SK-N-SH treated with all-trans-retinoic acid at 6 μM for 48 hours (cell line): ENCODE data around the gene CACNA1S.

Experiments
- ATAC-seq: fragments of 200-7000 bp; cut with Tn5 transposase; 3 replicates; pipeline ENCODE4 v1.9.1; 2020; ENCODE audit warnings: mild to moderate bottlenecking, moderate library complexity
- BACH2 ChIP-seq: fragments of 250-450 bp; sonication (Bioruptor Pico); IDR thresholded peaks from 2 replicates; pipeline ENCODE4 v1.9.0; 2021; ENCODE audit warnings: mild to moderate bottlenecking, borderline replicate concordance
- CREB5 ChIP-seq: fragments of 250-450 bp; sonication (Bioruptor Pico); IDR thresholded peaks from 2 replicates; pipeline ENCODE4 v1.5.1; 2020; ENCODE audit warnings: low read depth, mild to moderate bottlenecking, moderate library complexity
- CSDC2 ChIP-seq: fragments of 250-450 bp; sonication (Bioruptor Pico); IDR thresholded peaks from 2 replicates; pipeline ENCODE4 v1.5.0; 2020; ENCODE audit warnings: mild to moderate bottlenecking, moderate library complexity
- ESRRG ChIP-seq: fragments of 250-450 bp; sonication (Bioruptor Pico); IDR thresholded peaks from 2 replicates; pipeline ENCODE4 v1.6.1; 2021; ENCODE audit warnings: mild to moderate bottlenecking
- GLIS3 ChIP-seq: fragments of 250-450 bp; sonication (Bioruptor Pico); IDR thresholded peaks from 2 replicates; pipeline ENCODE4 v1.5.0; 2020; ENCODE audit warnings: mild to moderate bottlenecking, moderate library complexity
- ISL1 ChIP-seq: fragments of 250-450 bp; sonication (Bioruptor Pico); IDR thresholded peaks from 2 replicates; pipeline ENCODE4 v2.1.2; 2022; ENCODE audit warnings: mild to moderate bottlenecking, moderate library complexity
- OSR1 ChIP-seq: fragments of 250-450 bp; sonication (Bioruptor Pico); IDR thresholded peaks from 2 replicates; pipeline ENCODE4 v1.8.0; 2022; ENCODE audit warnings: moderate library complexity, mild to moderate bottlenecking, inconsistent platforms
- PATZ1 ChIP-seq: fragments of 250-450 bp; sonication (Bioruptor Pico); IDR thresholded peaks from 2 replicates; pipeline ENCODE4 v1.8.0; 2020; ENCODE audit warnings: mild to moderate bottlenecking, moderate library complexity, borderline replicate concordance
- POU6F1 ChIP-seq: fragments of 250-450 bp; sonication (Bioruptor Pico); IDR thresholded peaks from 2 replicates; pipeline ENCODE4 v1.8.0; 2021; ENCODE audit warnings: low read depth, mild to moderate bottlenecking, moderate library complexity, borderline replicate concordance
- PPARA ChIP-seq: fragments of 250-450 bp; sonication (Bioruptor Pico); IDR thresholded peaks from 2 replicates; pipeline ENCODE4 v1.5.0; 2020; ENCODE audit warnings: mild to moderate bottlenecking, borderline replicate concordance
- RARB ChIP-seq: fragments of 250-450 bp; sonication (Bioruptor Pico); IDR thresholded peaks from 2 replicates; pipeline ENCODE4 v1.8.0; 2021; ENCODE audit warnings: mild to moderate bottlenecking, moderate library complexity
- SNAI2 ChIP-seq: fragments of 250-450 bp; sonication (Bioruptor Pico); IDR thresholded peaks from 2 replicates; pipeline ENCODE4 v1.5.0; 2020; ENCODE audit warnings: mild to moderate bottlenecking, moderate library complexity
- TCF4 ChIP-seq: fragments of 250-450 bp; sonication (Bioruptor Pico); IDR thresholded peaks from 2 replicates; pipeline ENCODE4 v1.8.0; 2021; ENCODE audit warnings: mild to moderate bottlenecking, moderate library complexity, borderline replicate concordance
- TOX ChIP-seq: fragments of 250-450 bp; sonication (Bioruptor Pico); IDR thresholded peaks from 2 replicates; pipeline ENCODE4 v1.8.0; 2021; ENCODE audit warnings: mild to moderate bottlenecking, moderate library complexity, borderline replicate concordance
- TSHZ2 ChIP-seq: fragments of 250-450 bp; sonication (Bioruptor Pico); IDR thresholded peaks from 2 replicates; pipeline ENCODE4 v1.5.0; 2020; ENCODE audit warnings: mild to moderate bottlenecking, moderate library complexity
- ZC3H10 ChIP-seq: fragments of 250-450 bp; sonication (Bioruptor Pico); IDR thresholded peaks from 2 replicates; pipeline ENCODE4 v1.5.1; 2021; ENCODE audit warnings: mild to moderate bottlenecking, moderate library complexity
- ZFP3 ChIP-seq: fragments of 250-450 bp; sonication (Bioruptor Pico); IDR thresholded peaks from 2 replicates; pipeline ENCODE4 v1.5.0; 2020; ENCODE audit warnings: mild to moderate bottlenecking, moderate library complexity
- ZNF565 ChIP-seq: fragments of 450-650 bp; formaldehyde crosslinking; conservative IDR thresholded peaks from 2 replicates; pipeline ENCODE4 v1.5.0; 2020; ENCODE audit warnings: low read depth, mild to moderate bottlenecking, moderate library complexity
- ZNF70 ChIP-seq: fragments of 450-650 bp; formaldehyde crosslinking; IDR thresholded peaks from 2 replicates; pipeline ENCODE4 v1.5.0; 2020; ENCODE audit warnings: mild to moderate bottlenecking, moderate library complexity
- ZNF8 ChIP-seq: fragments of 450-650 bp; formaldehyde crosslinking; IDR thresholded peaks from 2 replicates; pipeline ENCODE4 v1.5.0; 2020; ENCODE audit warnings: mild to moderate bottlenecking, moderate library complexity

CACNA1S gene

GRCh38 chr1:201128476-201128875 is 16.2 kb upstream of the CACNA1S start:
- ATAC-seq, result no peak
- no peak for TF ChIP-seq ESRRG (CRISPR knock-in tag)
- no peak for TF ChIP-seq BACH2 (CRISPR knock-in tag)
- no peak for TF ChIP-seq ZNF565
- TF ChIP-seq CREB5 (CRISPR knock-in tag), result no peak
- TF ChIP-seq ZNF70 (CRISPR knock-in tag), result no peak
- TF ChIP-seq ZFP3, result no peak
- TF ChIP-seq PATZ1, result no peak
- TF ChIP-seq TSHZ2, result no peak
- no peak for TF ChIP-seq RARB
- no peak for TF ChIP-seq TCF4 (CRISPR knock-in tag)
- TF ChIP-seq ISL1 (CRISPR knock-in tag), result no peak

GRCh38 chr1:201127755-201128455 is 15.7 kb upstream of the CACNA1S start:
- no peak for TF ChIP-seq ZNF70 (CRISPR knock-in tag)
- no peak for TF ChIP-seq ZNF8 (CRISPR knock-in tag)
- no peak for TF ChIP-seq OSR1 (CRISPR knock-in tag)
- TF ChIP-seq PPARA, result no peak
- TF ChIP-seq TCF4 (CRISPR knock-in tag), result no peak
- TF ChIP-seq, all 23 proteins: peak for 0
- ATAC-seq, result peak; percentile 13; the same call in 1 of the 3 replicates

GRCh38 chr1:201126832-201127754 is 14.9 kb upstream of the CACNA1S start, which contains the start of gene ASCL5:
ASCL5 (minus strand) TSS chr1:201127184; CDS start chr1:201115372, 11,812 bp downstream.
- peak; percentile 58 for ATAC-seq

More at GRCh38 chr1:201126832-201127754, 14.9 kb upstream of the CACNA1S start, which contains the start of gene ASCL5:
- TF ChIP-seq TCF4 (CRISPR knock-in tag) (no peak), ISL1 (CRISPR knock-in tag) (no peak), ZNF70 (CRISPR knock-in tag) (no peak), ZNF8 (CRISPR knock-in tag) (no peak), ZC3H10 (CRISPR knock-in tag) (no peak), GLIS3 (CRISPR knock-in tag) (no peak), TSHZ2 (no peak), CREB5 (CRISPR knock-in tag) (no peak), CSDC2 (no peak), BACH2 (CRISPR knock-in tag) (no peak), POU6F1 (no peak), RARB (no peak), ESRRG (CRISPR knock-in tag) (no peak), ZNF565 (no peak), SNAI2 (CRISPR knock-in tag) (no peak), ZFP3 (no peak), TOX (CRISPR knock-in tag) (no peak)
